Activated B cell treated with CpG ODN at 0.5 μM for 24 hours (primary cell): ENCODE data around the gene WNK2. TPM values are rescaled to one million over a fixed set of nuclear protein-coding genes. Genes with fewer than 3 reads are reported as not detected.
"Not testable (repeated sequence)": the region's sequence is repeated elsewhere in the genome, so short reads cannot be mapped to it uniquely, and the experiment has no call there.

Experiments used
- ATAC-seq: fragments of 200-7000 bp; cut with Tn5 transposase; one replicate; pipeline ENCODE4 v1.10.0; 2021; ENCODE audit warnings: low read depth, mild to moderate bottlenecking, moderate library complexity
- CTCF ChIA-PET: fragments of 350-600 bp; sonication (Branson Sonifier 250); formaldehyde crosslinking; loops from one replicate; lab custom pipeline; 2021; ENCODE audit warnings: antibody characterized with exemption; lab: Charles Lee
- POLR2A ChIA-PET: fragments of 350-600 bp; sonication (Branson Sonifier 250); formaldehyde crosslinking; loops from one replicate; lab custom pipeline; 2021; ENCODE audit warnings: antibody characterized with exemption; lab: Charles Lee
- DNase-seq: peaks from one replicate; pipeline ENCODE4 v3.0.0; 2022
- H3K27ac Mint-ChIP-seq: one replicate; pipeline ENCODE4 v1.8.0; 2020; ENCODE audit warnings: mixed read lengths
- H3K27me3 Mint-ChIP-seq: one replicate; pipeline ENCODE4 v1.8.0; 2021; ENCODE audit warnings: mixed read lengths
- H3K36me3 Mint-ChIP-seq: one replicate; pipeline ENCODE4 v1.8.0; 2021; ENCODE audit warnings: low read depth, mixed read lengths
- H3K4me1 Mint-ChIP-seq: one replicate; pipeline ENCODE4 v1.8.0; 2021; ENCODE audit warnings: mixed read lengths
- H3K4me3 Mint-ChIP-seq: one replicate; pipeline ENCODE4 v1.8.0; 2020; ENCODE audit warnings: mild to moderate bottlenecking, mixed read lengths
- H3K9me3 Mint-ChIP-seq: one replicate; pipeline ENCODE4 v1.8.0; 2020; ENCODE audit warnings: mixed read lengths
- intact Hi-C: fragments of 100-400 bp; cut with micrococcal nuclease; formaldehyde crosslinking; loops from one replicate; pipeline ENCODE4 v1.15.1; 2024
- total RNA-seq: library from RNA; stranded (reverse); gene quantifications from 2 replicates; pipeline ENCODE4 v1.2.3, GENCODE V29; 2022
- TF ChIP-seq, protein P1 (sequence below): fragments of 200-600 bp; IDR thresholded peaks from one replicate; pipeline ENCODE4 v1.8.0; 2022; ENCODE audit warnings: antibody characterized with exemption, mild to moderate bottlenecking

The WNK2 gene
- total RNA-seq, 1 donor from 2014 or later, result 0.24 TPM

DNA sequence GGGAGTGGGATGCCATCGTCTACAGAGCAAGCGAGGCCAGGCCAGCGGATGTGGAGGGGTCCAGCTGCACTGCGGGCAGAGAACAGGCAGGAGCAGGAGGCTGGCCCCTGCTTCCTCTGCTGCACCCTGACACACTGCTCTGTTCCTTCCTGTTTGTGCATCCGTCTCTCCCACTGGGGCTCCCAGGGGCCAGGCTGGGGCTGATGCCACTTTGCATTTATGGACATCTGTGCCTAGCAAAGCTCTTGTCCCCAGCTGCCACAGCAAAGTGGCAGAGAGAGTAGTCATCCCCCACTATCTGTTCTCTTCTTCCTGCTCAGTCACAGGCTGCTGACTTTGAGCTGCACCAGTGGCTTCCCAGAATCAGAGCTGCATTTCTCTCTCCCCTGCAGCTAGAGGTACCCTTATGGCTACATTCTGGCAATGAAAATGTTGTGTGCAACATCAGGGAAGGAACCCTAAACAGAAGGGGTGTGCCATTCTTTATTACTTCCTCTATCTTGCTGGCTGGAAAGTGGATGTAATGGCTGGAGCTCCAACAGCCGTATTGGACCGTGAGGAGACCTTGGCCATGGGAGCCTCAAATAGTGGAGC is 45.7 kb upstream of the WNK2 start:
- peak overlapping the region; percentile 50 for H3K27ac Mint-ChIP-seq
- DNase-seq, result no peak
- peaks cover 44% of the 10 kb centered on the region for H3K4me1 Mint-ChIP-seq
- no peaks in the 10 kb centered on the region for H3K36me3 Mint-ChIP-seq
- peaks cover 3% of the 10 kb centered on the region for H3K9me3 Mint-ChIP-seq
- ChIA-PET POLR2A (interaction anchor here (0.6 to 0.7 kb wide), 2 partner anchors 27 to 74 kb away, joined by 3 read pairs; no protein-coding TSS in a partner anchor), CTCF (no interaction called here)
- TF ChIP-seq, protein P1, sequence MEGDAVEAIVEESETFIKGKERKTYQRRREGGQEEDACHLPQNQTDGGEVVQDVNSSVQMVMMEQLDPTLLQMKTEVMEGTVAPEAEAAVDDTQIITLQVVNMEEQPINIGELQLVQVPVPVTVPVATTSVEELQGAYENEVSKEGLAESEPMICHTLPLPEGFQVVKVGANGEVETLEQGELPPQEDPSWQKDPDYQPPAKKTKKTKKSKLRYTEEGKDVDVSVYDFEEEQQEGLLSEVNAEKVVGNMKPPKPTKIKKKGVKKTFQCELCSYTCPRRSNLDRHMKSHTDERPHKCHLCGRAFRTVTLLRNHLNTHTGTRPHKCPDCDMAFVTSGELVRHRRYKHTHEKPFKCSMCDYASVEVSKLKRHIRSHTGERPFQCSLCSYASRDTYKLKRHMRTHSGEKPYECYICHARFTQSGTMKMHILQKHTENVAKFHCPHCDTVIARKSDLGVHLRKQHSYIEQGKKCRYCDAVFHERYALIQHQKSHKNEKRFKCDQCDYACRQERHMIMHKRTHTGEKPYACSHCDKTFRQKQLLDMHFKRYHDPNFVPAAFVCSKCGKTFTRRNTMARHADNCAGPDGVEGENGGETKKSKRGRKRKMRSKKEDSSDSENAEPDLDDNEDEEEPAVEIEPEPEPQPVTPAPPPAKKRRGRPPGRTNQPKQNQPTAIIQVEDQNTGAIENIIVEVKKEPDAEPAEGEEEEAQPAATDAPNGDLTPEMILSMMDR, result no peak
- ATAC-seq, result peak; percentile 14
- H3K27me3 Mint-ChIP-seq, result no peaks in the 10 kb centered on the region
- intact Hi-C loops, result loop anchor here (10.0 kb wide), 2 partner anchors 317 to 427 kb away; partner anchors contain the start of genes FAM120A and FAM120AOS
- no peak overlapping the region for H3K4me3 Mint-ChIP-seq

DNA sequence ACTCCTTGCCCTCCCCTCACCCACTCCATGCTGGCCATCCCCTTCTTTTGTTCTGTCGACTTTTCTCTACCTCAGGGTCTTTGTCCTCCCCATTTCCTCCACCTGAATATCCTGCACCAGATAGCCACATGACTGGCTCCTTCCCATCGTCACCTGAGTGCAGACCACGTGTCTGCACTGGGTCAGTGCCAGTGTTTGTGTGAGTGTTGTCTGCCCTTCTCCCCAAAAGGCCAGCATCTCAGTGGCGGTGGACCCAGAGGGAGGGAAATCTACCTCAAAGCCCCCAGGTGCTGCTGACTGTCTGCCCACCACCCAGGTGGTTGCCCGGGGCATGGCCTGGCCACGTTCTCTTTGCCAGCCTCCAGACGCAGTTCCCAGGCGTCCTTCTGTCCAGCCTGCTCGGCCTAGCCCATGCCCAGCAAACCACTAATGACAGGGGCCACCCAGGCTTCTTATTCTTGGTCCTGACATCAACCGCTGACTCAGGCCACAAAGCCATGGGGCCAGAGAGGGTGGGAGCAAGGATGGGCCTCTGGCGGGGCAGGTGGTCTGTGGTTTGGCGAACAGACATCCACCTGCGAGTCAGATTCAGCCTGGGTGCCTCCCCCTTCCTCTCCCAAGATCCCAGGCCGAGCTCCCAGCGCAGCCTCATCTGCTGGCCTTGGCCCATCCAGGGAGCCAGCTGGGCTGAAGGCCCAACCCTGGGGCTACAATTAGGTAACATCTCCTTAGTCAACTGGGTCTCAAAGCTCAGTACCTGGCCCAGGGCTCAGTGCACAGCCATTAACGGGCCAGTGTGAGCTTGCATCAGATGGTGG is 44.4 kb upstream of the WNK2 start:
- CTCF ChIA-PET, result no interaction called here
- Mint-ChIP-seq H3K36me3 (no peaks in the 10 kb centered on the region), H3K4me1 (peaks cover 53% of the 10 kb centered on the region), H3K9me3 (peaks cover 3% of the 10 kb centered on the region), H3K27me3 (no peaks in the 10 kb centered on the region), H3K27ac (no peak overlapping the region), H3K4me3 (no peak overlapping the region)
- DNase-seq, result no peak
- intact Hi-C loops, result loop anchor here (10.0 kb wide), 2 partner anchors 315 to 425 kb away; partner anchors contain the start of genes FAM120A and FAM120AOS
- POLR2A ChIA-PET, result interaction anchor here (0.7 kb wide), 1 partner anchor 175 kb away, joined by 6 read pairs; no protein-coding TSS in a partner anchor
- no peak for ATAC-seq
- TF ChIP-seq, protein P1, result no peak

DNA sequence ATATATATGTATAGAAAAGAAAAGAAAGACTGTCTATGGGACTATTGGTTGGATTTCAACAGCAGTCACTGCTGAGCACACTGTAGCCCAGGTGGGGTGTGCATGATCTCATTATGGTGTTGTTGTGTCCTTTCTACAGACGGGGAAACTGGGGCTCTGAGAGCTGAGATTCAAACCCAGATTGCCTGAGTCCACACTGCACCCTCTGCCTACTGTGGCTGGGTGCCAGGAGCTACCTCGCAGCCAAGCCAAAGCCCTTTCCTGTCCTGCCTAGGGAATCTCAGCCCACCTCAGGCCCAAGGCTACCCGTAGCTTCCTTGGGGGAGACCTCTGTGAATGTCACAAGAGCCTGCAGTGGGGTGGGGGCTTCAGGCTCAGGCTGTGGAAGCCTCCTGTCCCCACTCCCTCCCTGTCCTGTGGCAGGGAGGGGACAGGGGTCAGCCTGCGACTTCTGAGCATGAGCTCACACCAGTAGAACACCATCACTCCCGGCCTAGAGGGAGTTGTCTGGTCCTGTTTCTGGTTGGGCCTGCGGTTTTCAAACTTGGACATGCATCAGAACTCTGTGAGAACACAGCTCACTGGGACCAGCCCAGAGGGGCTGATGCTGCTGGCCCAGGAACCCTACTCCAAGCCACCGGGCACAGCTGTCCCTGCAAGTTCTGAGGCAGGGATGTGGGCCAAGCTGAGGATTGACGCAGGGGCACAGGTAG is 42.0 kb upstream of the WNK2 start:
- TF ChIP-seq, protein P1, result no peak
- Mint-ChIP-seq H3K27me3 (no peaks in the 10 kb centered on the region), H3K4me1 (peaks cover 45% of the 10 kb centered on the region), H3K27ac (no peak overlapping the region), H3K4me3 (no peak overlapping the region), H3K36me3 (no peaks in the 10 kb centered on the region), H3K9me3 (peaks cover 7% of the 10 kb centered on the region)
- ChIA-PET CTCF (no interaction called here), POLR2A (interaction anchor here (0.7 kb wide), 1 partner anchor 28 kb away, joined by 3 read pairs; no protein-coding TSS in a partner anchor)
- ATAC-seq (no peak), DNase-seq (no peak)
- intact Hi-C loops, result no loop called here

DNA sequence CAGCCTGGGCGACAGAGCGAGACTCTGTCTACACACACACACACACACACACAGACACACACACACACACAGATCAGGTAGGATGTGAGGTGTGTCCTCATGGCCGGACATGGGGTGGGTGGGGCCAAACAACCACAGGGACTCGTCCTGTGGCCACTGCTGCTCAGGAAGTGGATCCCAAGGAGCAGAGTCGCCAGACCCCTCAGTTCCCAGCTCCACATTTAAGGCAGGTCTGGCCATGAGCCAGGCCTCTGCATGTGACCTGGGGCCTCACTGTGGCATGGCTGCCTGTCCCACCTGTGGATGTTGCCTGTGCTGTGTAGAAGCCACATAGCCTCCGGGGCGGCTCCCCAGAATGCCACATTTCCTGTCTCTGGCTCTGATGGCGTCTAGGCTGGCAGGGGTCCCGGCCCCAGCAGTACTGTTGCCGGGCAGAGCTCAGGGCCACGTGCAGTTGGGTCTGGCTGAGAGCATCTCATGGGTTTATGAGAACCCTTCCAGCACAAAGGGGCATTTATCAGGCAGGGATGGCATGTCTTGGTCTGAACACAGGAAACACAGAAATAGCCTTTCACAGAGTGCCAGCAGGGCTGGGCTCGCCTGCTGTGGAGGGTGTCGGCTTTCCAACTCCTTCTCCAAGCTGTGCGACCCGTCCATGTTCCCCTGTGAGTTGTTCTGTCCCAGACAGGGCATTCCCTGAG is 40.0 kb upstream of the WNK2 start:
- TF ChIP-seq, protein P1, result no peak
- Mint-ChIP-seq H3K27me3 (no peaks in the 10 kb centered on the region), H3K4me3 (no peak overlapping the region), H3K9me3 (peaks cover 4% of the 10 kb centered on the region), H3K36me3 (no peaks in the 10 kb centered on the region), H3K27ac (peak overlapping the region; percentile 54), H3K4me1 (peaks cover 30% of the 10 kb centered on the region)
- CTCF ChIA-PET, result no interaction called here
- DNase-seq, result no peak
- POLR2A ChIA-PET, result interaction anchor here (1.5 kb wide), 1 partner anchor 10 kb away, joined by 6 read pairs; the partner anchor contains the start of gene NINJ1
- intact Hi-C loops, result no loop called here
- peak; percentile 61 for ATAC-seq

DNA sequence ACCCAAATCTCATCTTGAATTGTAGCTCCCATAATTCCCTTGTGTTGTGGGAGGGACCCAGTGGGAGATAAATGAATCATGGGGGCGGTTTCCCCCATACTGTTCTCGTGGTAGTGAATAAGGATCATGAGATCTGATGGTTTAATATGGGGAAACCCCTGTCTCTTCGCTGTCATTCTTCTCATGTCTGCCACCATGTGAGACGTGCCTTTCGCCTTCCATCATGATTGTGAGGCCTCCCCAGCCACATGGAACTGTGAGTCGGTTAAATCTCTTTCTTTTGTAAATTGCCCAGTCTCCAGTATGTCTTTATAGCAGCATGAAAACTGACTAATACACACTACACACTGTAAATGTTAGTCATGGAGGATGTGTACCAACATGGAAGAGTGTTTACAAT is 37.2 kb upstream of the WNK2 start:
- intact Hi-C loops, H3K27me3 Mint-ChIP-seq, DNase-seq, H3K36me3 Mint-ChIP-seq, H3K4me3 Mint-ChIP-seq, CTCF ChIA-PET, H3K9me3 Mint-ChIP-seq: not testable (repeated sequence)
- peaks cover 25% of the 10 kb centered on the region for H3K4me1 Mint-ChIP-seq
- POLR2A ChIA-PET, result interaction anchor here (0.7 kb wide), 1 partner anchor 27 kb away, joined by 3 read pairs; no protein-coding TSS in a partner anchor
- peak; percentile 18 for ATAC-seq
- H3K27ac Mint-ChIP-seq, result peak overlapping the region; percentile 16
